Nephron progenitor cell (in vitro differentiated cells): ENCODE results near the gene P2RY6.

Source experiments
- DNase-seq: peaks from one replicate; pipeline ENCODE4 v3.0.0; 2021
- H3K27ac Mint-ChIP-seq: 2 replicates; pipeline ENCODE4 v1.8.0; 2021; ENCODE audit warnings: mild to moderate bottlenecking, moderate library complexity, mixed read lengths
- H3K27me3 Mint-ChIP-seq: 2 replicates; pipeline ENCODE4 v1.8.0; 2021; ENCODE audit warnings: mild to moderate bottlenecking, low read depth, mixed read lengths; ENCODE audit not compliant: poor library complexity
- H3K36me3 Mint-ChIP-seq: 2 replicates; pipeline ENCODE4 v1.8.0; 2021; ENCODE audit warnings: low read depth, mixed read lengths
- H3K4me1 Mint-ChIP-seq: 2 replicates; pipeline ENCODE4 v1.8.0; 2021; ENCODE audit warnings: mixed read lengths
- H3K4me3 Mint-ChIP-seq: 2 replicates; pipeline ENCODE4 v1.8.0; 2021; ENCODE audit warnings: mild to moderate bottlenecking, moderate library complexity, mixed read lengths
- H3K9me3 Mint-ChIP-seq: 2 replicates; pipeline ENCODE4 v1.8.0; 2021; ENCODE audit warnings: mild to moderate bottlenecking, moderate library complexity, mixed read lengths
- TF ChIP-seq, protein P1 (sequence below): fragments of 200-600 bp; sonication (generic); IDR thresholded peaks from 2 replicates; pipeline ENCODE4 v1.5.0; 2021; ENCODE audit warnings: antibody characterized with exemption

Gene P2RY6

DNA sequence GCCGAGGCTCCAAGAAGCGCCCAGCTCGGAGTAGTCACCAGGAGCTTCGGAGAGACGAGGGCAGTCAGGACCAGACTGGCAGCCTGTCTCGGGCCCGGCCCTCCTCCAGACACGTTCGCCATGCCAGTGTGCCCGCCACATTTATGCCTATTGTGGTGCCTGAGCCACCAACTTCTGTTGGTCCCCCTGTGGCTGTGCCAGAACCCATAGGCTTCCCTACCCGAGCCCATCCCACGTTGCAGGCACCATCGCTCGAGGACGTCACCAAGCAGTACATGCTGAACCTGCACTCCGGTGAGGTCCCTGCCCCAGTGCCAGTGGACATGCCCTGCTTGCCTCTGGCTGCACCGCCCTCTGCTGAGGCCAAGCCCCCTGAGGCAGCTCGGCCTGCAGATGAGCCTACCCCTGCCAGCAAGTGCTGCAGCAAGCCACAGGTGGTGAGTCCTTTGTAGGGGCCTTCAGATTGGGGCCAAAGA, 39.3 kb downstream of the P2RY6 start:
- DNase-seq: no peak
- TF ChIP-seq, protein P1, sequence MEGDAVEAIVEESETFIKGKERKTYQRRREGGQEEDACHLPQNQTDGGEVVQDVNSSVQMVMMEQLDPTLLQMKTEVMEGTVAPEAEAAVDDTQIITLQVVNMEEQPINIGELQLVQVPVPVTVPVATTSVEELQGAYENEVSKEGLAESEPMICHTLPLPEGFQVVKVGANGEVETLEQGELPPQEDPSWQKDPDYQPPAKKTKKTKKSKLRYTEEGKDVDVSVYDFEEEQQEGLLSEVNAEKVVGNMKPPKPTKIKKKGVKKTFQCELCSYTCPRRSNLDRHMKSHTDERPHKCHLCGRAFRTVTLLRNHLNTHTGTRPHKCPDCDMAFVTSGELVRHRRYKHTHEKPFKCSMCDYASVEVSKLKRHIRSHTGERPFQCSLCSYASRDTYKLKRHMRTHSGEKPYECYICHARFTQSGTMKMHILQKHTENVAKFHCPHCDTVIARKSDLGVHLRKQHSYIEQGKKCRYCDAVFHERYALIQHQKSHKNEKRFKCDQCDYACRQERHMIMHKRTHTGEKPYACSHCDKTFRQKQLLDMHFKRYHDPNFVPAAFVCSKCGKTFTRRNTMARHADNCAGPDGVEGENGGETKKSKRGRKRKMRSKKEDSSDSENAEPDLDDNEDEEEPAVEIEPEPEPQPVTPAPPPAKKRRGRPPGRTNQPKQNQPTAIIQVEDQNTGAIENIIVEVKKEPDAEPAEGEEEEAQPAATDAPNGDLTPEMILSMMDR: no peak
- Mint-ChIP-seq H3K4me1 (peaks cover 73% of the 10 kb centered on the region), H3K27ac (no peak overlapping the region), H3K36me3 (peaks cover 6% of the 10 kb centered on the region), H3K9me3 (no peaks in the 10 kb centered on the region), H3K4me3 (peak overlapping the region; percentile 80), H3K27me3 (peaks cover 2% of the 10 kb centered on the region)

GRCh38 chr11:73312036-73312435, 39.9 kb downstream of the P2RY6 start:
- TF ChIP-seq, protein P1: no peak
- peak overlapping the region; percentile 75 for H3K27ac Mint-ChIP-seq

GRCh38 chr11:73312851-73313327, 40.8 kb downstream of the P2RY6 start:
- no peak for DNase-seq
- TF ChIP-seq, protein P1: no peak
- H3K27me3 Mint-ChIP-seq: peaks cover 3% of the 10 kb centered on the region
- peaks cover 73% of the 10 kb centered on the region for H3K4me1 Mint-ChIP-seq
- peak overlapping the region; percentile 80 for H3K4me3 Mint-ChIP-seq
- peaks cover 10% of the 10 kb centered on the region for H3K36me3 Mint-ChIP-seq
- H3K9me3 Mint-ChIP-seq: no peaks in the 10 kb centered on the region
- H3K27ac Mint-ChIP-seq: peak overlapping the region; percentile 97

More at GRCh38 chr11:73312036-73312435, 39.9 kb downstream of the P2RY6 start:
- H3K27me3 Mint-ChIP-seq: peaks cover 3% of the 10 kb centered on the region
- H3K9me3 Mint-ChIP-seq: no peaks in the 10 kb centered on the region
- peaks cover 72% of the 10 kb centered on the region for H3K4me1 Mint-ChIP-seq
- H3K36me3 Mint-ChIP-seq: peaks cover 9% of the 10 kb centered on the region
- no peak for DNase-seq
- peak overlapping the region; percentile 80 for H3K4me3 Mint-ChIP-seq

GRCh38 chr11:73313652-73314051, 41.5 kb downstream of the P2RY6 start:
- Mint-ChIP-seq H3K4me3 (peak overlapping the region; percentile 80), H3K27me3 (peaks cover 7% of the 10 kb centered on the region), H3K4me1 (peaks cover 80% of the 10 kb centered on the region), H3K36me3 (peaks cover 17% of the 10 kb centered on the region), H3K9me3 (no peaks in the 10 kb centered on the region), H3K27ac (peak overlapping the region; percentile 97)
- no peak for DNase-seq
- TF ChIP-seq, protein P1: no peak

DNA sequence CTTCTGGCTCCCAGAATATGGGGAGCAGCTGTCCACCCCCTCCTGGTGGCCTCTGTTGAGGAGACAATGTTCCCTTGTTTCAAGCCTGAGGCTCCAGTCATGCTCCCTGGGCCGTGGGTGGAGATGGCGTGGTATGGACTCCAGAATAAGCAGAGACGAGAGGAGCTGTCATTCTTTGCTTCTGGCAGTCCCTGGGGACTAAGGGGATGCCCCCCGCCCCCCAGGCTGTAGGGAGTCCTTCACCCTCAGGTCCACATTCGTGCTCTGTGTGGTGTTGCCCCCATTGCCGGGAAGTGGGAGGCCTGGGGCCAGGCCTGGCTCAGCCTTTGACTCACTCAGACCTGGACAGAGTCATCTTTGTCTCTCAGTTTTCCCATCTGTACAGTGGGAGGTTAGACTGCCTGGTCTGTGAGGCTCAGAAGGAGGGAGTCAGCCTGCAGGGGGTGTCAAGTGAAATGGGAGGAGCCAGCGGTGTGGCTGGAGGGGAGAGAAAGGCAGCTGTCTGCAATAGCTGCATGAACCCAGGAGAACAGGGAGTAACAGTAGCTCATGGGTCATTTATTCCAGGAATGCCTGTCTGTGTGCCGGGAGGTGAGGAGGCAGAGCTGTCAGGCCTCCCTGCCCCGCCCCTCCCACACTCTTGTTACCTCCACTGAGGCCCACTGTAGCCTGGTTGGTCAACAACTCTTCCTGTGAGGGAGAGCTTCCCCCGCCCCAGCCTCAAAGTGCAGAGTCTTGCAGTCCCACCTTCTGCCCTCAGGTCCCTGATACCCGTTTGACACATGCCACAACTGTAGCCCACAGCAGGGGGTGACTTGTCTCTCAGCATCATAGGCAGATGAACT, 42.2 kb downstream of the P2RY6 start:
- peaks cover 7% of the 10 kb centered on the region for H3K27me3 Mint-ChIP-seq
- TF ChIP-seq, protein P1: no peak
- peak overlapping the region; percentile 80 for H3K4me3 Mint-ChIP-seq
- peaks cover 86% of the 10 kb centered on the region for H3K4me1 Mint-ChIP-seq
- H3K9me3 Mint-ChIP-seq: no peaks in the 10 kb centered on the region
- DNase-seq: peak; percentile 78
- H3K27ac Mint-ChIP-seq: peak overlapping the region; percentile 97
- H3K36me3 Mint-ChIP-seq: peaks cover 23% of the 10 kb centered on the region
